ENCODE measurements around the gene PPP2R2D. TPM values are rescaled to one million over a fixed set of nuclear protein-coding genes. Genes with fewer than 3 reads are reported as not detected.

Gene PPP2R2D
- polyA plus RNA-seq, 3 donors = 43.2 to 47.6 (median 46.8) TPM

- no peak for DNase-seq (ENCODE audit: extremely low read depth in 1 of 11, low read depth in 9 of 11, low spot score in 4 of 11)
Observed at GRCh38 chr10:131998845-131999681, 98.3 kb downstream of the PPP2R2D start.

DNA sequence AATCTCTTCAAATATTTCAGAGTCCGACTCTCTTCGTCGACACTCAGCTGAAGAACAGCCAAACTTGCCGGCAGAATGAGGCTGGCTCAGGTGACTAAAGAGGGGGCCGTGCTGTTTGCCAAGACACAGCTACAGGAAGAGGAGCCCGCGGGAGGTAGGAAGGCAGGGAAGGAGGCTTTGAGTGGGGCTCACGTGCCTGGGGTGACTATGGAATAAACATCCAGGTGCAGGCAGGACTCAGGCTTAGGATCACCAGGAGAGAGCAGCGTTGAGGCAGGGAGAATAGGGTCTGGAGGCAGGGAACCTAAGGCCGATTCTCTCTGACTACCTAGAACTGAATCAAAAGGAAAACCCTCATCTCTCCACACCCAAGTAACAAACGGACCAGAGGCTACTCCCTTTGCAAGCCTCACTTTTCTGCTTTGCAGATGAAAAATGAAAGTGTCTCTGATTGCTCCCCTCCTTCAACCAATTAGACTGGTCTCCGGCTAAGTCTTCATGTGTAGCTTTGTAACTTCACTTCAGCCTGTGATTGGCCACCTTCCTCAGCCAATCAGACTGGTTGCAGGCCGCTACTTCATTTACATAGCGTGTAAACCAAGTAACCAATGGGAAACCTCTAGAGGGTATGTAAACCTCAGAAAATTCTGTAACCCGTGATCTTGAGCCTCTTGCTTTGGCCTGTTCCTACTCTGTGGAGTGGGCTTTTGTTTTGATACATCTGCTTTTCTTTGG lies 100.6 kb downstream of the PPP2R2D start:
- no peak for DNase-seq (ENCODE audit: extremely low read depth in 1 of 11, low read depth in 9 of 11, low spot score in 4 of 11)

DNA sequence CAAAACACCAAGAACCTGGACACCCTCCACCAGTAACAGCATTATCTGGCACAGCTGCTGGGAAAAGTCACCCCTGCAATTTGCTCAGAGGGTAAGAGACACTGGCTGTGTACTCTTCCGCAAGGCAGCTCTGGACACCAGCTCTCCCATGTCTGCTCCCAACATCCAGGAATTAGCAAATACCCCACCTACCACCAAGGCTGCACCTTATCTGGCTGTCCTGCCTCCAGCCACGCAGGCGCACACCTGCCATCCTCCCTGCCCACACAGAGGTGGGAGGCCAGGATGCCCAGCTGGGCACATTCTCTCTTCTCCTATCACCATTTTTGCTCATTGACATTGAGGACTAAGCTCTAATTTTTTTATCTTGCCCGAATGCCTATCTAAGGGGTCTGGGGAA lies 101.2 kb downstream of the PPP2R2D start:
- no peak for DNase-seq (ENCODE audit: extremely low read depth in 1 of 11, low read depth in 9 of 11, low spot score in 4 of 11)

DNA sequence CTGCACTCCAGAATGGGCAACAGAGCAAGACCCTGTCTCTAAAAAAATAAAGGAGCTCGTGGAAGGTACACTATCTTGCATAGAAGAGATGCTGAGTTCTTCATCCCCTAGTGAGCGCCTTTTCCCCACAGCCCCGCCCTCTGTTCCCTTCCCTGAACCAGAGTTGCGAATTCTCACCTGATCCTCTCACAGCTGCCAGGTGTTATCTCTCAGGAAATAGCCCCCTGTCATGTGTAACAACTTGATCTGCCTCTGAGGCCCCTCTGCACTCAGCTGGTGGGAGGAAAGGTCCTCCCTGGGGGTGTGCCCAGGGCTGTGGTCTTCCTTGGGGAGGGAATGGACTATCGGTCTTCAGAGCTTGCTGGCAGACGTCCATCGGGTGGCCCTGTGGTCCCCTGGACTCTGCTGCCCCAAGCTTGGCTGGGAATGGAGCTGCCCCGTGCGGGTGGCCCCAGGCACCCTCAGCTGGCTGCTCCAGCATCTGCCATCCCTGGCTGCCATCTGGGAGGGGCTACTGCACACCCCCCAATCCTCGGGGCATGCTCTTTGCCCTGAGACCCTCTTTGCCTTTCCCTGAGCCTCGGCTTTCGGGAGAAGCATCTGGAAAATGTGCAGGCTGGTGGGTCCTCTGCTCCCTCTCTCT lies 102.6 kb downstream of the PPP2R2D start:
- no peak for DNase-seq (ENCODE audit: extremely low read depth in 1 of 11, low read depth in 9 of 11, low spot score in 4 of 11)

DNA sequence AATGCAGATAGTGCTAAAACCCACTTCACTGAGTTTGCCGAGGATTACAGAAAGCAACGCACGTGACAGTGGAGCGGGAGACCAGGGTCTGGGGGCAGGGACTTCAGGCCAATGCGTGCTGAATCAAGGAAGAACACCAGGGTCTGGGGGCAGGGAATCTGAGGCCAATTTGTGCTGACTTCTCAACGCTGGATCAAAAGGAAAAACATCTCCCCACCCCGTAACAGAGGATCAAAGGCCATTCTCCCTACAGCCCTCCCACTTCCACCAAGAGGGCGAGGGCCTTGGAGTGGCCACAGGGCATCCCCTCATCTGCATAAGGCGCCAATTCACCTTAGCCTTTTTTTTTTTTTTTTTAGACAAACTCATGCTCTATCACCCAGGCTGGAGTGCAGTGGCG lies 103.2 kb downstream of the PPP2R2D start:
- no peak for DNase-seq (ENCODE audit: extremely low read depth in 1 of 11, low read depth in 9 of 11, low spot score in 4 of 11)

- no peak for DNase-seq (ENCODE audit: extremely low read depth in 1 of 11, low read depth in 9 of 11, low spot score in 4 of 11)
Observed at GRCh38 chr10:132005147-132005546, 104.3 kb downstream of the PPP2R2D start.

DNA sequence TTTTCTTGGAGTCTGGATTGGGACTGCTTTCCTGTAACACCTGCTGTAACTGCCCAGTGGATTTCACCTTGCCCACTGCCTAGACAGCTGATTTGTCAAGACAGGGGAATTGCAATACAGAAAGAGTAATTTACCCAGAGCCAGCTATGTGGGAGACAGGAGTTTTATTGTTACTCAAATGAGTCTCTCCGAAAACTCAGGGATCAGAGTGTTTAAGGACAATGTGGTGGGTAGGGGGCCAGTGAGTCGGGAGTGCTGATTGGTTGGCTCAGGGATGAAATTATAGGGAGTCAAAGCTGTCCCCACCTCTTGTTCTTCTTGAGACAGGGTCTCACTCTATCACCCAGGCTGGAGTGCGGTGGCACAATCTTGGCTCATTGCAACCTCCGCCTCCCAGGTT lies 106.2 kb downstream of the PPP2R2D start:
- DNase-seq (ENCODE audit: extremely low read depth in 1 of 11, low read depth in 9 of 11, low spot score in 4 of 11) = no peak

DNA sequence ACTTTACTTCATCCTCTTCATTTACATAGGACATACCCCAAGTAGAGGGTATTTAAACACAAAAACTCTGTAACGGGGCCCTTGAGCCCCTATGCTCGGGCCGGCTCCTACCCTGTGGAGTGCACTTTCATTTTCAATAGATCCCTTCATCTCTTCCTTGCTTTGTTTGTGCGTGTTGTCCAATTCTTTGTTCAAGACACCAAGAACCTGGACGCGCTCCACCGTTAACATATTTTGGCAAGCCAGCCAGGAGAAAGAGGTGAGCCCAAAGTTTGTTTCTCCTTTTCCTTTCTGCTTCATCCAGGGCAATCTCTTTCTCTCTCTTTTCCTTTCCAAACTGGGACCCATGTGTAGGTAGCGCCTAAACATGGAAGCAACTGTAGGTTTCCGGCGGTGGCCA lies 106.9 kb downstream of the PPP2R2D start:
- no peak for DNase-seq (ENCODE audit: extremely low read depth in 1 of 11, low read depth in 9 of 11, low spot score in 4 of 11)

Other genes with a start within 250 kb of the PPP2R2D start
- gene BNIP3, start 80.9 kb downstream of the PPP2R2D start, polyA plus RNA-seq (ENCODE audit: insufficient read length in 3 of 3) = 100 to 1,000 TPM in 1 of 3 donors, 10 to 100 TPM in 2; 80.1 to 114 (median 83.1) TPM
- under 1 TPM; 0.20 to 0.27 (median 0.26) TPM for gene JAKMIP3, start 164.9 kb downstream of the PPP2R2D start, polyA plus RNA-seq (ENCODE audit: insufficient read length in 3 of 3)